ENCODE measurements around the gene SOWAHC.
"Not testable (repeated sequence)": the region's sequence is repeated elsewhere in the genome, so short reads cannot be mapped to it uniquely, and the experiment has no call there.

Gene SOWAHC

GRCh38 chr2:109614715-109615636 lies 812 bp downstream of the SOWAHC start:
- DNase-seq (ENCODE audit: low read depth in 2 of 2), result no peak

GRCh38 chr2:109615637-109616144 lies 1.5 kb downstream of the SOWAHC start:
- DNase-seq (ENCODE audit: low read depth in 2 of 2), result no peak

GRCh38 chr2:109616184-109616583 lies 2.0 kb downstream of the SOWAHC start:
- no peak for DNase-seq (ENCODE audit: low read depth in 2 of 2)

GRCh38 chr2:109619032-109619615 lies 5.0 kb downstream of the SOWAHC start:
- no peak for DNase-seq (ENCODE audit: low read depth in 2 of 2)

GRCh38 chr2:109623297-109623696 lies 9.1 kb downstream of the SOWAHC start:
- DNase-seq (ENCODE audit: low read depth in 2 of 2), result no peak

GRCh38 chr2:109623923-109624322 lies 9.8 kb downstream of the SOWAHC start:
- no peak for DNase-seq (ENCODE audit: low read depth in 2 of 2)

GRCh38 chr2:109624339-109624738 lies 10.2 kb downstream of the SOWAHC start:
- DNase-seq (ENCODE audit: low read depth in 2 of 2), result no peak

GRCh38 chr2:109628321-109628720 lies 14.2 kb downstream of the SOWAHC start:
- DNase-seq (ENCODE audit: low read depth in 2 of 2), result not testable (repeated sequence)

GRCh38 chr2:109629867-109630266 lies 15.7 kb downstream of the SOWAHC start:
- DNase-seq (ENCODE audit: low read depth in 2 of 2), result no peak

- DNase-seq (ENCODE audit: low read depth in 2 of 2), result no peak
Observed at GRCh38 chr2:109630441-109631430, 16.6 kb downstream of the SOWAHC start.

- no peak for DNase-seq (ENCODE audit: low read depth in 2 of 2)
Observed at GRCh38 chr2:109631741-109632140, 17.6 kb downstream of the SOWAHC start.

GRCh38 chr2:109632158-109632789 lies 18.1 kb downstream of the SOWAHC start:
- no peak for DNase-seq (ENCODE audit: low read depth in 2 of 2)

- no peak for DNase-seq (ENCODE audit: low read depth in 2 of 2)
Observed at GRCh38 chr2:109633284-109633961, 19.3 kb downstream of the SOWAHC start.

GRCh38 chr2:109635426-109636304 lies 21.5 kb downstream of the SOWAHC start:
- no peak for DNase-seq (ENCODE audit: low read depth in 2 of 2)

- DNase-seq (ENCODE audit: low read depth in 2 of 2), result no peak
Observed at GRCh38 chr2:109636317-109636716, 22.2 kb downstream of the SOWAHC start.

- no peak for DNase-seq (ENCODE audit: low read depth in 2 of 2)
Observed at GRCh38 chr2:109637749-109638570, 23.8 kb downstream of the SOWAHC start.

- DNase-seq (ENCODE audit: low read depth in 2 of 2), result no peak
Observed at GRCh38 chr2:109638795-109639194, 24.6 kb downstream of the SOWAHC start.

GRCh38 chr2:109640000-109640399 lies 25.8 kb downstream of the SOWAHC start:
- not testable (repeated sequence) for DNase-seq (ENCODE audit: low read depth in 2 of 2)

Data from activated CD8-positive, alpha-beta memory T cell treated with anti-CD3 and anti-CD28 coated beads for 4 hours (primary cell).